Ovary (tissue), 9 donors: ENCODE measurements around the gene TSKU. TPM values are rescaled to one million over a fixed set of nuclear protein-coding genes. Genes with fewer than 3 reads are reported as not detected.

Source experiments
- DNase-seq, 5 donors: peaks; one replicate each; pipeline ENCODE4 v3.0.0-alpha.2; 2019 to 2020
- H3K27ac ChIP-seq, 2 donors: fragments of 200-600 bp; one replicate each; pipeline versions ENCODE4 v1.5.1 to v1.8.0; 2019 to 2022
- H3K27me3 ChIP-seq: fragments of 200-600 bp; one replicate; pipeline ENCODE4 v1.8.0; 2022
- H3K36me3 ChIP-seq: fragments of 200-600 bp; sonication (generic); one replicate; pipeline ENCODE4 v1.5.1; 2019
- H3K4me1 ChIP-seq: one replicate; pipeline ENCODE4 v1.8.1; 2013; ENCODE audit warnings: mild to moderate bottlenecking, moderate library complexity; ENCODE audit not compliant: insufficient read depth
- H3K4me3 ChIP-seq: fragments of 200-600 bp; sonication (generic); one replicate; pipeline ENCODE4 v1.5.1; 2017
- H3K9me3 ChIP-seq, 2 donors: fragments of 200-600 bp in 1 of 2; sonication (generic) in 1 of 2; one replicate each; pipeline versions ENCODE4 v1.5.1 to v1.8.1; 2013 to 2019; ENCODE audit warnings: mild to moderate bottlenecking in 1 of 2, moderate library complexity in 1 of 2
- CTCF ChIP-seq, 3 donors: fragments of 450-650 bp in 2 of 3; fragments of 200-600 bp in 1 of 3; IDR thresholded peaks; one replicate each; pipeline versions ENCODE4 v1.5.1 to v1.8.0; 2016 to 2022; ENCODE audit warnings: antibody characterized with exemption in 3 of 3, mild to moderate bottlenecking in 1 of 3
- EP300 ChIP-seq: sonication (generic); formaldehyde crosslinking; IDR thresholded peaks from one replicate; pipeline ENCODE4 v1.6.1; 2017; ENCODE audit warnings: antibody characterized with exemption
- POLR2A ChIP-seq: fragments of 450-650 bp; IDR thresholded peaks from one replicate; pipeline ENCODE4 v1.6.1; 2017; ENCODE audit warnings: antibody characterized with exemption, mild to moderate bottlenecking, moderate library complexity
- WGBS, 3 donors: extraction: QIAGEN DNeasy Blood & Tissue Kit in 1 of 3; methylation state at CpG; one replicate each; pipeline versions ENCODE4 v1.1.5 to v1.1.7; 2013 to 2017; 5-methylcytosine and 5-hydroxymethylcytosine counted together
- intact Hi-C, 4 donors: fragments of 100-400 bp; cut with DNase I; formaldehyde crosslinking; loops; one replicate each; pipeline versions ENCODE4 v1.11.0 to v1.15.1; 2022 to 2023
- polyA plus RNA-seq, 2 donors: library from polyadenylated mRNA; stranded (reverse); fragments of 200-250 nt in 1 of 2; fragments of 350-450 nt in 1 of 2; fragmentation: Illumina TruSeq in 1 of 2; extraction: RNeasy Lipid Tissue Mini Kit (QIAGEN cat#74804) in 1 of 2; gene quantifications; one replicate each; pipeline ENCODE4 v1.2.3, GENCODE V29; 2013 to 2014
- total RNA-seq, 7 donors: library from RNA; depleted of rRNA in 2 of 7; stranded (reverse); fragments of >200 nt in 2 of 7; fragmentation: NEBNext Ultra II Directional in 3 of 7; extraction: Animal tissue kit (Norgen Biotek cat#: 25700) in 3 of 7; gene quantifications; one replicate each; pipeline versions ENCODE4 v1.1.0 to v1.2.4, GENCODE V29; 2016 to 2023
- donor health status: DM: no; HTN: no; CAD: no; lungs with moderate emphysema.
- donor health status: DM: no; HTN: no; CAD: no.
- donor health status: Bipolar disorder and iron deficiency.
- donor health status: DM: yes; HTN: yes; CAD: no.
- donor health status: DM: no; HTN: no; CAD: no.
- donor health status: DM: yes; HTN: yes; CAD: no.

The TSKU gene
- total and polyA plus RNA-seq, 9 donors = 19.2 to 114 (median 65.1) TPM

DNA sequence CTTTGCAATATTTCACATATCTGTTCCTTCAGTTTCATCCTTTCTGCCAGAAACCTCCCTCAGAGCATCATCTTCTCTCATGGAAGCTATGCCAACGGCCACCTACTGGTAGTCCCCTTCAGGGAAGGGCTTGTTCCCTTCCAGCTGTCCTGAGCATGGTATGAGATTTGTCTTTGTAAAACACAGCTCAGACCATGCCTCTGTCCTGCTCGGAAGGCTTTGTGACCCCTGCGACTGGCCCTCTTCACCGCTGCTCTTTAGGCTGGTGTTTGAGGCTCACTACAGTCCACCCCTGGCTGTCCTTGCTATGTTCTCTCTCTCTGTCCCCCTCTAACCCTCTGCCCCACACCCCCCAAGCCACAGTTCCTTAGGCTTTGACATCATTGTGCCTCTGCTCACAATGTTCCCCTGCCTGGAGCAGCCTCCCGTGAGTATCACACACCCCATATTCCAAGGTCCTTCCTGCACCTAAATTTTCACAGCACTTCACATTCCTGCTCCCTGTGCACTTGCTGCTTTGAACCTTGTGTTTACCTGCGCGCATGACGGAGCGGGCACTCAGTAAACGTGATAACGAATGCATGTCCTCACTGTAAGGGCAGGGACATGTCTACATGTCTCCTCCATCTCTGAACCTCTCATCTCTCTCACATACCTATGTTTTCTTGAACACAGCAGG, 53.6 kb downstream of the TSKU start:
- Histone ChIP-seq H3K36me3 (no peaks in the 10 kb centered on the region), H3K9me3 (no peaks in the 10 kb centered on the region), H3K27ac (no peak overlapping the region), H3K4me3 (no peak overlapping the region), H3K4me1 (no peaks in the 10 kb centered on the region), H3K27me3 (no peaks in the 10 kb centered on the region)
- DNase-seq = no peak
- intact Hi-C loops = no loop called here
- no peak for TF ChIP-seq EP300
- no peak for TF ChIP-seq CTCF (IDR thresholded peaks at IDR 0.05)
- TF ChIP-seq POLR2A = no peak
- WGBS, 3 donors = 72 to 76% (median 72%) methylated on average over 11 of the region's 11 CpGs

DNA sequence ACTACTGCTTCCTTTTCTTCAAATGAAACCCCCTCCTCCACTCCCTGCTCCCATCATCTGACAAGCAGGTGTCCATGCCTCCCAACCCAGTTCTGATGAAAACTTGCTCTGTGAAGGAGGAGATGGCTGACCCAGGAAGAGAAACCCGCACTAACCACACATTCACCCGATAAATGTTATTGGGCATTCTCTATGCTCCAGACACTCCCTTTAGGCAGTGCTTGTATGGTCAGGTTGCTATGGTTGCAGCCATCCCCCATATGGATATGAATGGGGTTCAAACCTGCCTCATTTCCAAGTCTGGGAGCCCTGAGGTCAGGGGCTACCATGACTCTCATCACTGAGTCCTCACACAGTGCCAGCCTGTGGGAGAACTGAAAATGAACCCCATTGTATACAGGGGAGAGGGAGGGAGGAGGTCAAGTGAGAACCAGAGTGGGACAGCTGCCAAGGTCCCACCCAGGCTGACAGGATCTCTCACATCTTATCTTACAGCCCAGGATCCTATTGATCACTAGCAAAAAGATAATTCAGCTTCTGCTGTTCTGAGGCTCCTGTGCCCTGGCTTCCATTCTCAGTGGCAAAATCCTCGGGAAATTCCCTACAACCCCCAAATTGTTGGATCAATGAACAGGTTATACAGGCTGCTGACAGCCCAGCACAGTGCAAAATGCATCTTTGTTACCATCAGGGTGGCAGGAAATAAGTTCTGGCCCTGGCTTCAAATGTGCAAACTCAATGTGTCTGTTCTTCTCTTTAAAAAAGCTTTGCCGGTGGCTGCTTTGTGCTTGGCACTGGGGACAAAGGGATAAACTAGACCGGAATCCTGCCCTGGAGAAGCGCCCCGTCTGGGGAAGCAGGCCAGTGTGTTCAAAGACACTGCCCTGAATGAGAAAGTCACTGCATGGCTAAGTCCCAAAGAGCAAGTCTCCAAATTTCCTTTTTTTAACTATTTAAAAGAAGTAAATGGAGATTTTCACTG, 54.8 kb downstream of the TSKU start:
- H3K9me3 ChIP-seq = no peaks in the 10 kb centered on the region
- 65 to 77% (median 69%) methylated on average over 7 of the region's 7 CpGs for WGBS, 3 donors
- no peak overlapping the region for H3K27ac ChIP-seq
- H3K27me3 ChIP-seq = no peaks in the 10 kb centered on the region
- TF ChIP-seq CTCF (IDR thresholded peaks at IDR 0.05) (no peak), EP300 (no peak), POLR2A (no peak)
- DNase-seq = no peak
- no peak overlapping the region for H3K4me3 ChIP-seq
- intact Hi-C loops = no loop called here
- no peaks in the 10 kb centered on the region for H3K36me3 ChIP-seq
- H3K4me1 ChIP-seq = no peaks in the 10 kb centered on the region

DNA sequence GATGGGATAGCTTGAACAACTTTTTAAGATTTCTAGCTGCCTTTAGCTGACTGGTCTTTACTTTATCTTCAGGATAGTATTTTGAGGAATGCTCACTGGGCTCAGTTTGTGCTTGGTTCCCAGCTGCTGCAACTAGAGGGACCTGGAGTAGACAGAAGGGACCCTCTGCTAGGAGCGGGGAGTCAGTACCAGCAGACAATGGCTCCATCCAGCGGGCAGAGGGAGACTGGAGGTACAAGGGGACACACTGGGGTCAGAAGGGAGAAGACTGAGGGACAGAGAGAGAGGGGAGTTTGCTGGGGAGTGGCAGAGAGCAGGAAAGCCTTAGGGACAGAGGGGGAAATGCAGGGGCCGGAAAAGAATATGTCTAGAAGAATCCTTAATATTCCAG, 55.5 kb downstream of the TSKU start:
- no peaks in the 10 kb centered on the region for H3K36me3 ChIP-seq
- peak in 3 of 5 donors; percentile 14 to 44 (median 32) for DNase-seq

More for the DNA sequence above, 55.5 kb downstream of the TSKU start:
- Histone ChIP-seq H3K27me3 (no peaks in the 10 kb centered on the region), H3K4me1 (no peaks in the 10 kb centered on the region), H3K27ac (no peak overlapping the region), H3K9me3 (no peaks in the 10 kb centered on the region), H3K4me3 (no peak overlapping the region)
- TF ChIP-seq EP300 = no peak
- TF ChIP-seq CTCF (IDR thresholded peaks at IDR 0.05) = no peak
- no peak for TF ChIP-seq POLR2A
- WGBS, 3 donors = 43 to 50% (median 43%) methylated on average over 3 of the region's 3 CpGs
- intact Hi-C loops = no loop called here
